Measurements from ENCODE around the gene MELTF. TPM values are rescaled to one million over a fixed set of nuclear protein-coding genes. Genes with fewer than 3 reads are reported as not detected.

MELTF gene
- total RNA-seq, 1 donor from 2014 or later = 31.8 TPM

DNA sequence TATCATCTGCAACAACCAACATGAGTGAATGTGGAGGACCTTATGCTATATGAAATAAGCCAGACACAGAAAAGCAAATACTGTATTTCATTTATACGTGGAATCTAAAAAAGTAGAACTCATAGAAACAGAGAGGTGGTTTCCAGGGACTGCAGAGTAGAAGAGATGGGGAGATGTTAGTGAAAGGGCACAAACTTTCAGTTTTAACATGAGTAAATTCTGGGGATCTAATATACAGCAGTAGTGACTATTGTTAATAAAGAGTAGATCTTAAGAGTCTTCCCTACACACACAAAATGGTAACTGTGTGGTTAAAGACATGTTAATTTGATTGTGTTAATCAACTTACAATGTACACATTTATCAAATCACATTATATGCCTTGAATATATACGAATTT lies 20.9 kb upstream of the MELTF start:
- DNase-seq = no peak
- Mint-ChIP-seq H3K27ac (ENCODE audit: unreplicated experiment) (no peak overlapping the region), H3K36me3 (ENCODE audit: unreplicated experiment) (no peaks in the 10 kb centered on the region), H3K27me3 (ENCODE audit: unreplicated experiment) (no peaks in the 10 kb centered on the region), H3K9me3 (ENCODE audit: unreplicated experiment) (no peaks in the 10 kb centered on the region), H3K4me3 (ENCODE audit: unreplicated experiment) (no peak overlapping the region), H3K4me1 (ENCODE audit: low read depth, unreplicated experiment) (no peaks in the 10 kb centered on the region)
- TF ChIP-seq, protein P1, sequence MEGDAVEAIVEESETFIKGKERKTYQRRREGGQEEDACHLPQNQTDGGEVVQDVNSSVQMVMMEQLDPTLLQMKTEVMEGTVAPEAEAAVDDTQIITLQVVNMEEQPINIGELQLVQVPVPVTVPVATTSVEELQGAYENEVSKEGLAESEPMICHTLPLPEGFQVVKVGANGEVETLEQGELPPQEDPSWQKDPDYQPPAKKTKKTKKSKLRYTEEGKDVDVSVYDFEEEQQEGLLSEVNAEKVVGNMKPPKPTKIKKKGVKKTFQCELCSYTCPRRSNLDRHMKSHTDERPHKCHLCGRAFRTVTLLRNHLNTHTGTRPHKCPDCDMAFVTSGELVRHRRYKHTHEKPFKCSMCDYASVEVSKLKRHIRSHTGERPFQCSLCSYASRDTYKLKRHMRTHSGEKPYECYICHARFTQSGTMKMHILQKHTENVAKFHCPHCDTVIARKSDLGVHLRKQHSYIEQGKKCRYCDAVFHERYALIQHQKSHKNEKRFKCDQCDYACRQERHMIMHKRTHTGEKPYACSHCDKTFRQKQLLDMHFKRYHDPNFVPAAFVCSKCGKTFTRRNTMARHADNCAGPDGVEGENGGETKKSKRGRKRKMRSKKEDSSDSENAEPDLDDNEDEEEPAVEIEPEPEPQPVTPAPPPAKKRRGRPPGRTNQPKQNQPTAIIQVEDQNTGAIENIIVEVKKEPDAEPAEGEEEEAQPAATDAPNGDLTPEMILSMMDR (IDR thresholded peaks at IDR 0.05; ENCODE audit: partially characterized antibody, unreplicated experiment) = no peak

DNA sequence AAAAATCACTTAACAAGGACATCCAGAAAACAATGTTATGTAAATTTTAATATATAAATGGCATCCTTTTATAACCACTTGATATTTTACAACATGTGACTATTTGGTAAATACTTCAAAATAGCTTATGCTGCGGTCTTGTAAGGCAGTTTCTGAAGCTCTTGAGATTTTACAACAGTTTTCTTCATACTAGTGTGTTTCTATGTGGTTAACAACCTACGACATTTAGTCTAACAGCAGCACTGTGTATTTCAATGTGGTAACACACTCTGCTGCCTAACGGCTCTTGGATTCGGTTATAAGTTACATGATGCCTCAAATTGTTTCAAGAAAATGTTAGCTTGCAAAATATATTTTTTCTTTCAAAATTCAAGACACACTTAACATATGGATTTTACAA lies 12.9 kb upstream of the MELTF start:
- Mint-ChIP-seq H3K36me3 (ENCODE audit: unreplicated experiment) (no peaks in the 10 kb centered on the region), H3K27me3 (ENCODE audit: unreplicated experiment) (peaks cover 2% of the 10 kb centered on the region), H3K27ac (ENCODE audit: unreplicated experiment) (no peak overlapping the region), H3K4me3 (ENCODE audit: unreplicated experiment) (no peak overlapping the region), H3K9me3 (ENCODE audit: unreplicated experiment) (no peaks in the 10 kb centered on the region), H3K4me1 (ENCODE audit: low read depth, unreplicated experiment) (no peaks in the 10 kb centered on the region)
- TF ChIP-seq, protein P1 (IDR thresholded peaks at IDR 0.05; ENCODE audit: partially characterized antibody, unreplicated experiment) = no peak
- DNase-seq = no peak

DNA sequence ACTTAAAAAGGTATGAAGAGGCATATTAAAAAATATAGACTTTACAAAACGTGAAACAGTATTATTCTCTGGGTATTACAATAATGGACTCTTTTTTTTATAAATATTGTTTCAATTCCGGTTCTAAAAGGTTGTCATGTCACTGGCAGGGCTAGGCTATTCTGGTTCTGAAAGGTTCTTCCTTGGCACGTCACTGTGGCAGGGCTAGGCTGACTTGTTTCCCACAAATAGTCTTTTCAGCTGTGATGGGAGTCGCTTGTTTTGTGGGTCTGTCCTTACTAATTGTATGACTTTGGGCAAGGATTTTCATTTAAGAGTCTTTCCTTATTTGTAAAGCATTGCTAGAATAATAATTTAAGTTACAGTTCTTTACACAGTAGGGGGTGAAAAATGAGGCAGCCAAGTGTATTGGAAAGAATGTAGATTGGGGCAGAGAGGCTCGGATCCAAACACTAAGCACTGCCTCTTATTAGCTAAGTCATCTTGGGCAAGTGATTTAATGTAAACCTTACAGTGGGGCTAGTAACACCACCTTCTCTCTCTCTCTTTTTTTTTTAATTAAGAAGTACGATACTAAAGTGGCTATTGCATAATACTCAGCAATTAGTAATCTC lies 12.4 kb upstream of the MELTF start:
- H3K27ac Mint-ChIP-seq (ENCODE audit: unreplicated experiment) = no peak overlapping the region
- no peak for DNase-seq
- TF ChIP-seq, protein P1 (IDR thresholded peaks at IDR 0.05; ENCODE audit: partially characterized antibody, unreplicated experiment) = no peak
- no peaks in the 10 kb centered on the region for H3K36me3 Mint-ChIP-seq (ENCODE audit: unreplicated experiment)
- no peaks in the 10 kb centered on the region for H3K9me3 Mint-ChIP-seq (ENCODE audit: unreplicated experiment)
- no peaks in the 10 kb centered on the region for H3K4me1 Mint-ChIP-seq (ENCODE audit: low read depth, unreplicated experiment)
- H3K27me3 Mint-ChIP-seq (ENCODE audit: unreplicated experiment) = peaks cover 2% of the 10 kb centered on the region
- no peak overlapping the region for H3K4me3 Mint-ChIP-seq (ENCODE audit: unreplicated experiment)

DNA sequence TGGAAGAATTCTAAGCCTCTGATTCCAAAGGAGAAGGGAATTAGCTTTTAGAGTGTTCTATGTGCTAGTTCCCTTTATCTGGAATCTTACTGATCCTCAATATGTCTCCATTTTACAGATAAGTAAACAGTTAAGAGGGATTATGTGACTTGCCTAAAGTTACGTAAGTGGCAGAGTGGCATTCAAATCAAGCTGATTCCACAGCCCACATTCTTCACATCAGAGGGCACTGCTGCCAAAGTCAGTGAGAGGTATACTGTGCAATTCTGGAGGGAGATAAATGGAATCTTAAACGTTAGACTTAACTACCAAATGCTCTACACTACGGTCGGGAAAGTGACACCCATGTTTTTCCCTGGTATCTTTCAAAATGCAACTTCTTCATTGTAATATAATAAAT lies 11.0 kb upstream of the MELTF start:
- Mint-ChIP-seq H3K9me3 (ENCODE audit: unreplicated experiment) (no peaks in the 10 kb centered on the region), H3K4me1 (ENCODE audit: low read depth, unreplicated experiment) (peaks cover 2% of the 10 kb centered on the region), H3K27me3 (ENCODE audit: unreplicated experiment) (peaks cover 2% of the 10 kb centered on the region), H3K27ac (ENCODE audit: unreplicated experiment) (no peak overlapping the region), H3K36me3 (ENCODE audit: unreplicated experiment) (no peaks in the 10 kb centered on the region), H3K4me3 (ENCODE audit: unreplicated experiment) (no peak overlapping the region)
- DNase-seq = no peak
- TF ChIP-seq, protein P1 (IDR thresholded peaks at IDR 0.05; ENCODE audit: partially characterized antibody, unreplicated experiment) = no peak

DNA sequence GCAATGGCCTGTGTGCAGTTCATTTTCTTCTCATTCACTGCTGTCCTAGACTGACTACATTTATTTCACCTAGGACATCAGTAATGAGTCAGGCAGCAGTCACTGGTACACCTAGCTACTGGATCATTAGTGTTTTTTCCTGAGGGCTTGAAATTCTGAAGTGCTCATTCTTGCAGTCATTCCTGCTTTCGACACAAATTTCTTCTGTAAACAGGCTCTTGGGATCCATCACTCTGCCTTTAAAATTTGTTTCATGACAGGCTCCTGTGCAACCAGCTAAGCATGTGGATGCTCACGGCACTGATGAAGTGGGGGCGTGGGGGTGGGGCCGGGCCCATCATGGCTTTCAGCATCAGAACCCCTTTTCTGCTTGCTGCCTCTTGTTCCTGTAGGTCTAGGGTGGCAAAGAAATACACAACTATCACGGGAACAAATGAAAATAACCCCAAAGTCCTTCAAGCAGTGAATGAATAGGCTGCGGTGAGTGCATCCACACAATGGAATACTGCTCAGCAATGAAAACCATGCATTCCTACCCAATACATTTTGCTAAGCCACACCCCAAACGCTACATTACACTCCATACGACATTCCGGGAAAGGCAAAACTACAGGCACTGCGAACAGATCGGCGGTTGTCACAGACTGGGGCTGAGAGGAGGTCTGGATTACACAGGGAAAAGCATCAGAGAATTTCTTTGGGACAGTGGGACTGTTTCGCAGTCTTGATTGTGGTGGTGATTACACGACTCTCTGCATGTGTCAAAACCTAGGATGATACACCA lies 9.3 kb upstream of the MELTF start:
- Mint-ChIP-seq H3K27me3 (ENCODE audit: unreplicated experiment) (peaks cover 4% of the 10 kb centered on the region), H3K4me3 (ENCODE audit: unreplicated experiment) (no peak overlapping the region), H3K4me1 (ENCODE audit: low read depth, unreplicated experiment) (peaks cover 4% of the 10 kb centered on the region), H3K9me3 (ENCODE audit: unreplicated experiment) (peaks cover 6% of the 10 kb centered on the region), H3K27ac (ENCODE audit: unreplicated experiment) (peak overlapping the region; percentile 34), H3K36me3 (ENCODE audit: unreplicated experiment) (no peaks in the 10 kb centered on the region)
- TF ChIP-seq, protein P1 (IDR thresholded peaks at IDR 0.05; ENCODE audit: partially characterized antibody, unreplicated experiment) = no peak
- DNase-seq = no peak

Measured in glutamatergic neuron (in vitro differentiated cells).